ENCODE measurements around the gene LGR5.

DNA sequence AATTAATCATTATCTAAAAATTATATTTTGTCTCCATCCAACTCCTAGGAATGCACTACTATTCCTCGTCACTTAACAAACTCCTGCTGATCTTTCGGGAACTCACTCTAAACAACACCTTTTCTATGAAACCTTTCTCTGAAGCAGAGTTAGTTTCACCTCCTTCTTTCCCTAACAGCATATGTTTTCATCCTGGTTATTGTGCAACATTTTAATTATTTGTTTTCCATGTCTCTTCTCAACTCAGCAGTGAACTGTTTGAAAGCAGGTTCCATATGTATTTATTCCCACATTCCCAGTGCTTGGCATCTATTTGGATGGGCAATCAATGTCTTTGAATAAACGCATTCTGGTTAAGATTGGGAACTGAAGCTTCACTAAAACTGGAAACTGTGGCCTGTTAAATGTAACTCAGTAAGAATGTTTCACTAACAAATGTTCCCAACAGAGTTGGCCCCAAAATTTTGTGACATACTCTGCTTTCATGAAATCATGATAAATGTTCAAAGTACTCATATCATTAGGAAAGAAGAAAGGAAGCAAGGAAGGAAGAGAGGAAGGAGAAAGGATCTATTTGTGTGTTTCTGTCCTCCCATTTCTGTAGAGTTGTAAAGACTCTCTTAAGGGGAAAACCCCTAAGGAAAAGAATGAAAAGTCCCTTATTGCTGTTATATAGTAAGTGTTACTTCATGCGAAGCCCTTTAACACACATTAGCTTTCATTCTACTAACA, 13.9 kb upstream of the LGR5 start:
- no peak for TF ChIP-seq POLR2A (IDR thresholded peaks at IDR 0.05)
- no peak for TF ChIP-seq CTCF (IDR thresholded peaks at IDR 0.05)

Measured in uterus (tissue), 2 donors.